Osteocyte (in vitro differentiated cells): ENCODE results near the gene ERICH2. TPM values are rescaled to one million over a fixed set of nuclear protein-coding genes. Genes with fewer than 3 reads are reported as not detected.

Source experiments
- DNase-seq: peaks from one replicate; pipeline ENCODE4 v3.0.0; 2021; ENCODE audit warnings: mixed read lengths; ENCODE audit not compliant: unreplicated experiment; ENCODE audit errors: extremely low spot score
- H3K27ac Mint-ChIP-seq: one replicate; pipeline ENCODE4 v1.8.0; 2021; ENCODE audit warnings: mild to moderate bottlenecking, mixed read lengths; ENCODE audit not compliant: unreplicated experiment
- H3K27me3 Mint-ChIP-seq: one replicate; pipeline ENCODE4 v1.8.0; 2021; ENCODE audit warnings: mixed read lengths; ENCODE audit not compliant: unreplicated experiment
- H3K36me3 Mint-ChIP-seq: one replicate; pipeline ENCODE4 v1.8.0; 2021; ENCODE audit warnings: mixed read lengths; ENCODE audit not compliant: unreplicated experiment
- H3K4me1 Mint-ChIP-seq: one replicate; pipeline ENCODE4 v1.8.0; 2021; ENCODE audit warnings: mixed read lengths; ENCODE audit not compliant: unreplicated experiment
- H3K4me3 Mint-ChIP-seq: one replicate; pipeline ENCODE4 v1.8.0; 2021; ENCODE audit warnings: mild to moderate bottlenecking, moderate library complexity, mixed read lengths; ENCODE audit not compliant: unreplicated experiment
- H3K9me3 Mint-ChIP-seq: one replicate; pipeline ENCODE4 v1.8.0; 2021; ENCODE audit warnings: mixed read lengths; ENCODE audit not compliant: unreplicated experiment
- total RNA-seq: library from RNA; stranded (reverse); gene quantifications from 2 replicates; pipeline ENCODE4 v1.2.1, GENCODE V29; 2021
- TF ChIP-seq, protein P1 (sequence below): fragments of 200-600 bp; sonication (generic); IDR thresholded peaks from 2 replicates; pipeline ENCODE4 v1.5.0; 2021; ENCODE audit warnings: antibody characterized with exemption, mild to moderate bottlenecking, moderate library complexity

Gene ERICH2
- total RNA-seq, 1 donor from 2014 or later, result not detected

DNA sequence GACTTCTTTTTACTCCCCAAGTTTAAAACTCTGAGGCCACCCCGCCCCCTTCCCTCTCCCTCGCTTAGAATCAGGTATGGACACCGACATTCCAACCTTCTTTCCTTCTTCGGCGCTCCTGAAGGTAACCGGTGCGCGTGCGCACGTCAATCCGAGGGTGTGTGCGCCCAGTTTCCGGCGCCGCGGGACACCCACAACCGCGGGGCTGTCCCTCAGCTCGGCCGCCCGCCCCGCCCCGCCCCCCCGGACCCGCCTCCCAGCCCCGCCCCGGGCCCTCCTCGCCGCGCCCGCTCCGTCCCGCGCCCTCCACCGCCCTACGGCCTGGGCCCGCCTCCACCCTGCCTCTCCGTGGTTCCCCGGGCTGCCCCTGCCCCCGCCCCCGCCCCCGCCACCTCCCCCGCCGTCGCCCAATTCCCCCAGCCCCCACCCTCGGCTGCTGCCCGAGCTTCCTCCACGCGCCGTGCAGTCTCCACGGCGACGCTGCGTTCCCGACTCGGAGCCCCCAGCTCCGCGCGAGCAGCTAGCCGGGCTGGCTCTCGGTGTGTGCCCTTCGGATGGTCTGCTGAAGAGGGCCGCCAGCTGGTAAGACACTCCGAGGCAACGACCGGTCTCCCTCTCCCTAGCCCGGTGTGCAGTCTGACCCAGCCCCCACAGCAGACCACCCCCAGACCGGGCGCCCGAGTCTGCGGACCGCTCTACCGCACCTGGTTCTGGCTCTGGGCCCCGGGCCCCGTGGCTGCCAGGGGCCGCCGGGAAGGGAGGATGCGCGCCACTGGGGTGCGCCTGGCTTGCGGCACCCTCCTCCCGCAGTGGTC, 635 bp downstream of the ERICH2 start:
- Mint-ChIP-seq H3K36me3 (no peaks in the 10 kb centered on the region), H3K4me1 (peaks cover 9% of the 10 kb centered on the region), H3K27me3 (peaks cover 59% of the 10 kb centered on the region), H3K27ac (no peak overlapping the region), H3K4me3 (peak overlapping the region; percentile 77), H3K9me3 (no peaks in the 10 kb centered on the region)
- no peak for DNase-seq
- TF ChIP-seq, protein P1, sequence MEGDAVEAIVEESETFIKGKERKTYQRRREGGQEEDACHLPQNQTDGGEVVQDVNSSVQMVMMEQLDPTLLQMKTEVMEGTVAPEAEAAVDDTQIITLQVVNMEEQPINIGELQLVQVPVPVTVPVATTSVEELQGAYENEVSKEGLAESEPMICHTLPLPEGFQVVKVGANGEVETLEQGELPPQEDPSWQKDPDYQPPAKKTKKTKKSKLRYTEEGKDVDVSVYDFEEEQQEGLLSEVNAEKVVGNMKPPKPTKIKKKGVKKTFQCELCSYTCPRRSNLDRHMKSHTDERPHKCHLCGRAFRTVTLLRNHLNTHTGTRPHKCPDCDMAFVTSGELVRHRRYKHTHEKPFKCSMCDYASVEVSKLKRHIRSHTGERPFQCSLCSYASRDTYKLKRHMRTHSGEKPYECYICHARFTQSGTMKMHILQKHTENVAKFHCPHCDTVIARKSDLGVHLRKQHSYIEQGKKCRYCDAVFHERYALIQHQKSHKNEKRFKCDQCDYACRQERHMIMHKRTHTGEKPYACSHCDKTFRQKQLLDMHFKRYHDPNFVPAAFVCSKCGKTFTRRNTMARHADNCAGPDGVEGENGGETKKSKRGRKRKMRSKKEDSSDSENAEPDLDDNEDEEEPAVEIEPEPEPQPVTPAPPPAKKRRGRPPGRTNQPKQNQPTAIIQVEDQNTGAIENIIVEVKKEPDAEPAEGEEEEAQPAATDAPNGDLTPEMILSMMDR, result no peak

DNA sequence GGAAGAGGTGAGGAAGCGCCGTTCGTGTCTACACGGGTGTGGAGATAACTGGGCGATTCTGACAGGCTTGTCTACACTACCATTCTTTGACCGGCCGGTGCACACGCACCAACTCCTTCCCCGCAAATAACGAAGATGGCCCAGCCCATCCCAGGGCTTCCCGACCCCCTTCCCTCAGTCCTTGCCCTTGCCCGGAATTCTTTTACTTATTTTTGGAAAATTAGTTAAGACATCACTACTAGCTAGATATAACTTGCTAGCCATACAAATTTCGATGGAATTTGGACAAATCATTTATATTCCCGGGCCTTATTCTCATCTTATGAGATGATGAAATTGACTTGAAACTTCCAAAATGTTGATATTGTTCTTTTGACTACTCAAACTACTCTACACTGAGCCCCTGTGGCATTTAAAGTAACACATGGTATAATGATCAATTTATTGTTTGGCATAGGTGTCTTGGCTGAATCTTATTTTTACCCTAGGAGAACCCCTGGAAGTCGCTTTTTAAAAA, 1.3 kb downstream of the ERICH2 start:
- H3K4me1 Mint-ChIP-seq, result peaks cover 9% of the 10 kb centered on the region

DNA sequence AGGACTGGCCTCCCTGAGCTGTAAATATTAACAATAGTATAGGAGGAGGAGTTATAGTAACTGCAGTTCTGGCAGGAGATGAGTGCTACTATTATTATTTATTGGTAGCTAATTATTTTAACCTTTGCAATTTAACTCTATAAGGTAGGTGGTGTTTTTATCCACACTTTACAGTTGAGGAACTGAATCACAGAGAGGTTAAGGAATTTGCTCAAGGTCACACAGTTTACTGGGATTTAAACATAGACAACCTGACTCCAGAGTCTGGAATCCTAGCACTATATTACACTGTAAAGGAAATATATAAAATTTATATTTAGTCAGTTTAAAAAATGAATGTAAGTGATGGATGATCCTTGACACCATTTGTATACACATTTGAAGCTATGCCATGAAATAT, 2.1 kb downstream of the ERICH2 start:
- TF ChIP-seq, protein P1, result no peak

More for the DNA sequence above, 1.3 kb downstream of the ERICH2 start:
- DNase-seq, result no peak
- Mint-ChIP-seq H3K36me3 (no peaks in the 10 kb centered on the region), H3K27me3 (peaks cover 57% of the 10 kb centered on the region), H3K27ac (no peak overlapping the region), H3K9me3 (no peaks in the 10 kb centered on the region), H3K4me3 (peak overlapping the region; percentile 66)
- TF ChIP-seq, protein P1, result no peak

DNA sequence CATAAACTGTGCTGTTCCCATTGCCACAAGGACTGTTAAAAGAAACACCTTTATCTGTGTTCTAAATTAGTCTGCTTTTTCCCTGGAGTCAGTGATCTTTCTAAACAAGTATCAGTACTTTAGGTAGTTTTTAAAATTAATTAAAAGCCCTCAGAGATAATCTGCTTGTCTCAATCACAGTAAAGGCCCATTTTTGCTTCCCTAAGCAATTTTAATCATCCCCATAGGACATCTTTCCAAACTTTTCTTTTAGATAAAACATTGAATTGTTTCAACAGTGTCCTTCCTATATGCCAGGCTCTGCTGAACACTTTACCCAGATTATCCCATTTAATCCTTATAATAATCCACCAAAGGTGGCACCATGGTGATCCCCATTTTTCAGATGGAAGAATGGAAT, 3.9 kb downstream of the ERICH2 start:
- Mint-ChIP-seq H3K4me3 (no peak overlapping the region), H3K27ac (no peak overlapping the region), H3K4me1 (peaks cover 9% of the 10 kb centered on the region), H3K27me3 (peaks cover 61% of the 10 kb centered on the region), H3K36me3 (no peaks in the 10 kb centered on the region), H3K9me3 (no peaks in the 10 kb centered on the region)
- no peak for DNase-seq
- TF ChIP-seq, protein P1, result no peak

More for the DNA sequence above, 2.1 kb downstream of the ERICH2 start:
- Mint-ChIP-seq H3K27me3 (peaks cover 56% of the 10 kb centered on the region), H3K27ac (no peak overlapping the region), H3K36me3 (no peaks in the 10 kb centered on the region), H3K4me3 (no peak overlapping the region), H3K9me3 (no peaks in the 10 kb centered on the region), H3K4me1 (peaks cover 9% of the 10 kb centered on the region)
- no peak for DNase-seq

DNA sequence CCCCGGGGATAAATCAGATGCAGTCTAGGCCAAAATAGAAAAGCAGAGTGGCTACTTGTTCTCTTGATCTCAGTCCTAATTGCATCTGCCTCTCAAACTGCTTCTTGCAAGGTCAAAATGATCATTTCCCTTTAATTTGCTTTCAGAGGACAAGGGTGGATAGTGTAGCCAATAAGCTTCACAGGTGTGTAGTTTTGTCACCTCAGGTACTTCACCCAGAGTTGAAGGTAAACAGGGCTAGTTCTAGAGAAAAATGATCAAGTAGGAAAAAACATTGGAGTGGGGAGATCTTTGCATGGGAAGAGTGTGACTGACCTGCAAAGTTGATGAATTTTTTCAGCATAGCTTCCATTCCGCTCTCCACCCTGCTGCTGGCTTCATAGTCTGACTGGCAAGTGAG, 8.7 kb downstream of the ERICH2 start:
- no peak overlapping the region for H3K4me3 Mint-ChIP-seq
- no peaks in the 10 kb centered on the region for H3K36me3 Mint-ChIP-seq
- peaks cover 61% of the 10 kb centered on the region for H3K27me3 Mint-ChIP-seq
- no peak for DNase-seq
- no peak overlapping the region for H3K27ac Mint-ChIP-seq
- no peaks in the 10 kb centered on the region for H3K9me3 Mint-ChIP-seq
- TF ChIP-seq, protein P1, result no peak
- no peaks in the 10 kb centered on the region for H3K4me1 Mint-ChIP-seq
